ENCODE data around the gene QRSL1. TPM values are rescaled to one million over a fixed set of nuclear protein-coding genes. Genes with fewer than 3 reads are reported as not detected.

The QRSL1 gene
- total and polyA plus RNA-seq, 10 of the 15 experiments (the other 5 are each of a cell fraction or from before 2014, with no cell fraction given) = 11.9 to 23.5 (median 15.5) TPM

- TF ChIP-seq MEF2B (IDR thresholded peaks at IDR 0.05; ENCODE audit: partially characterized antibody, poor library complexity, severe bottlenecking) (peak; percentile 0), MXI1 (IDR thresholded peaks at IDR 0.05; ENCODE audit: low read depth, low read length) (no peak)
- ChIA-PET POLR2A (no interaction called here), CTCF (interaction anchor here (0.6 to 1.6 kb wide), 4 partner anchors 9 to 312 kb away, joined by 3 to 5 read pairs (median 4); no protein-coding TSS in a partner anchor), SMC1A (ENCODE audit: uncharacterized antibody, unreplicated experiment) (interaction anchor here (0.8 to 1.2 kb wide), 7 partner anchors 21 to 82 kb away, joined by 3 to 6 read pairs (median 3); partner anchors contain the start of genes QRSL1 and RTN4IP1), RAD21 (ENCODE audit: unreplicated experiment) (interaction anchor here (0.7 to 1.3 kb wide), 8 partner anchors 18 to 312 kb away, joined by 3 to 6 read pairs (median 3); no protein-coding TSS in a partner anchor)
- Histone ChIP-seq H3K36me3 (ENCODE audit: control insufficient read depth in 2 of 2, insufficient read depth in 2 of 2, low read length in 1 of 2) (peaks cover 0 to 10% of the 10 kb centered on the region in 2 experiments; a peak in 2 of 4 replicates), H3K27me3 (replicated peaks in 1 of 2; ENCODE audit: control insufficient read depth in 2 of 2, insufficient read depth in 2 of 2, low read length in 1 of 2) (no peaks in the 10 kb centered on the region), H2AFZ (ENCODE audit: control insufficient read depth, low read depth, low read length) (no peak overlapping the region), H3K4me2 (ENCODE audit: control insufficient read depth, insufficient read depth) (no peak overlapping the region), H3K4me3 (no peak overlapping the region), H3K9ac (ENCODE audit: control insufficient read depth, insufficient read depth, low read length) (no peak overlapping the region), H4K20me1 (ENCODE audit: control insufficient read depth, insufficient read depth) (no peaks in the 10 kb centered on the region), H3K79me2 (ENCODE audit: control insufficient read depth, insufficient read depth, low read length) (no peaks in the 10 kb centered on the region), H3K9me3 (replicated peaks; ENCODE audit: control insufficient read depth, insufficient read depth, low read length) (no peaks in the 10 kb centered on the region), H3K4me1 (ENCODE audit: control insufficient read depth, insufficient read depth, low read length) (peaks cover 4% of the 10 kb centered on the region; the same call in 1 of the 2 replicates), H3K27ac (ENCODE audit: control insufficient read depth, insufficient read depth) (peak overlapping the region; percentile 11; the same call in 1 of the 2 replicates)
- FAIRE-seq (peak; percentile 18), ATAC-seq (no peak), DNase-seq (ENCODE audit: low read depth, low spot score) (no peak)
- 56% methylated on average over 4 of the region's 4 CpGs for WGBS (ENCODE audit: insufficient coverage, insufficient replicate concordance, low lambda C conversion rate, missing lambda C conversion rate)
- in situ Hi-C loops (cut with MboI) (no loop called here), intact Hi-C loops (cut with micrococcal nuclease; ENCODE audit: unreplicated experiment) (no loop called here)
- no TSS peak for BruUV-seq (replicated peaks)
These were observed 37.6 kb downstream of the QRSL1 start for GRCh38 chr6:106667022-106667402.

GRCh38 chr6:106670236-106670635, 40.9 kb downstream of the QRSL1 start:
- Histone ChIP-seq H3K79me2 (ENCODE audit: control insufficient read depth, insufficient read depth, low read length) (no peaks in the 10 kb centered on the region), H3K27me3 (replicated peaks in 1 of 2; ENCODE audit: control insufficient read depth in 2 of 2, insufficient read depth in 2 of 2, low read length in 1 of 2) (no peaks in the 10 kb centered on the region), H3K9me3 (replicated peaks; ENCODE audit: control insufficient read depth, insufficient read depth, low read length) (no peaks in the 10 kb centered on the region), H3K4me1 (ENCODE audit: control insufficient read depth, insufficient read depth, low read length) (peaks cover 4% of the 10 kb centered on the region; the same call in 1 of the 2 replicates), H3K4me2 (ENCODE audit: control insufficient read depth, insufficient read depth) (no peak overlapping the region), H3K9ac (ENCODE audit: control insufficient read depth, insufficient read depth, low read length) (no peak overlapping the region), H4K20me1 (ENCODE audit: control insufficient read depth, insufficient read depth) (no peaks in the 10 kb centered on the region), H3K4me3 (no peak overlapping the region), H3K27ac (ENCODE audit: control insufficient read depth, insufficient read depth) (no peak overlapping the region), H3K36me3 (ENCODE audit: control insufficient read depth in 2 of 2, insufficient read depth in 2 of 2, low read length in 1 of 2) (no peaks in the 10 kb centered on the region), H2AFZ (ENCODE audit: control insufficient read depth, low read depth, low read length) (no peak overlapping the region)
- no peak for FAIRE-seq
- intact Hi-C loops (cut with micrococcal nuclease; ENCODE audit: unreplicated experiment) = no loop called here
- no TSS peak for BruUV-seq (replicated peaks)
- RAD21 ChIA-PET (ENCODE audit: unreplicated experiment) = no interaction called here
- whole genome bisulfite sequencing (ENCODE audit: insufficient coverage, insufficient replicate concordance, low lambda C conversion rate, missing lambda C conversion rate) = 97% methylated on average over 6 of the region's 6 CpGs
- no peak for DNase-seq (ENCODE audit: low read depth, low spot score)
- CTCF ChIA-PET = no interaction called here
- TF ChIP-seq TARDBP (IDR thresholded peaks at IDR 0.05; ENCODE audit: borderline replicate concordance) (no peak), MEF2A (IDR thresholded peaks at IDR 0.05; ENCODE audit: insufficient read depth, low read depth, low read length) (no peak), RELA (IDR thresholded peaks at IDR 0.05; ENCODE audit: borderline replicate concordance, partially characterized antibody) (no peak), ZNF622 (IDR thresholded peaks at IDR 0.05) (no peak)
- in situ Hi-C loops (cut with MboI) = no loop called here
- SMC1A ChIA-PET (ENCODE audit: uncharacterized antibody, unreplicated experiment) = interaction anchor here (0.6 to 1.1 kb wide), 3 partner anchors 25 to 309 kb away, joined by 3 read pairs; no protein-coding TSS in a partner anchor
- POLR2A ChIA-PET = interaction anchor here (0.6 kb wide), 1 partner anchor 789 kb away, joined by 3 read pairs; no protein-coding TSS in a partner anchor
- no peak for ATAC-seq

Measured in GM12878 (cell line).